ENCODE results near the gene FAM25A.

FAM25A gene

GRCh38 chr10:87066865-87067264 is 46.8 kb downstream of the FAM25A start:
- DNase-seq, result no peak

GRCh38 chr10:87068281-87068680 is 48.2 kb downstream of the FAM25A start:
- no peak for DNase-seq

- DNase-seq, result no peak
Observed at GRCh38 chr10:87072449-87072848, 52.4 kb downstream of the FAM25A start.

All from activated CD4-positive, alpha-beta T cell treated with anti-CD3 and anti-CD28 coated beads, Interleukin-2, amount 50 U/mL, for 4 hours (primary cell).